IPS-15b (cell line): ENCODE results near the gene ANOS1.
"Not testable (repeated sequence)": the region's sequence is repeated elsewhere in the genome, so short reads cannot be mapped to it uniquely, and the experiment has no call there.

ENCODE experiments used
- H3K27me3 ChIP-seq: one replicate; pipeline ENCODE4 v1.6.1; 2013; ENCODE audit warnings: low read length; ENCODE audit not compliant: control insufficient read depth, insufficient read depth
- H3K36me3 ChIP-seq: one replicate; pipeline ENCODE4 v1.6.1; 2013; ENCODE audit warnings: low read length; ENCODE audit not compliant: control insufficient read depth, insufficient read depth
- H3K4me1 ChIP-seq: one replicate; pipeline ENCODE4 v1.6.1; 2013; ENCODE audit warnings: mild to moderate bottlenecking, low read length; ENCODE audit not compliant: control insufficient read depth, insufficient read depth
- H3K4me3 ChIP-seq: one replicate; pipeline ENCODE4 v1.5.1; 2013; ENCODE audit warnings: low read depth, low read length
- H3K9ac ChIP-seq: one replicate; pipeline ENCODE4 v1.6.1; 2013; ENCODE audit warnings: low read depth, mild to moderate bottlenecking, low read length
- H3K9me3 ChIP-seq: one replicate; pipeline ENCODE4 v1.6.1; 2013; ENCODE audit warnings: mild to moderate bottlenecking, low read length; ENCODE audit not compliant: control insufficient read depth, insufficient read depth

Gene ANOS1

DNA sequence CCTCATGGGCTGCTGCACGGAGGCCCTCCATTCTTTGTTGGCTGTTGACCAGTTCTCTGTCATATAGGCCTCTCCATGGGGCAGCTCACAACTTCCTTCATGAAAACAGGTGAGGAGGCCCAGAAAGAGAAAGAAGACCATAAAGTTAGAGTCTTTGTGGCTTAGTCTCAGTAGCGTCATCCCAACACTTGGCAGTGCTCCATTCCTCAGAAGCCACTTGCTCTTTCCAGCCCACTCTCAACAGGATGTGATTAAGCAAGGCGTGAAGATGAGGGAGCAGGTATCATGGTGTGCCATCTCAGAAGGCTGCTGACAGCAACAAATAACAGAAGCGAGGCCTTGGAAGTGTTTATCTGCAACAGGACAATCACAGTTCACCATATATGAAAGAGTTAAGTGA, 236.9 kb downstream of the ANOS1 start:
- not testable (repeated sequence) for H3K27me3 ChIP-seq, H3K9me3 ChIP-seq, H3K36me3 ChIP-seq, H3K4me1 ChIP-seq, H3K9ac ChIP-seq, H3K4me3 ChIP-seq

DNA sequence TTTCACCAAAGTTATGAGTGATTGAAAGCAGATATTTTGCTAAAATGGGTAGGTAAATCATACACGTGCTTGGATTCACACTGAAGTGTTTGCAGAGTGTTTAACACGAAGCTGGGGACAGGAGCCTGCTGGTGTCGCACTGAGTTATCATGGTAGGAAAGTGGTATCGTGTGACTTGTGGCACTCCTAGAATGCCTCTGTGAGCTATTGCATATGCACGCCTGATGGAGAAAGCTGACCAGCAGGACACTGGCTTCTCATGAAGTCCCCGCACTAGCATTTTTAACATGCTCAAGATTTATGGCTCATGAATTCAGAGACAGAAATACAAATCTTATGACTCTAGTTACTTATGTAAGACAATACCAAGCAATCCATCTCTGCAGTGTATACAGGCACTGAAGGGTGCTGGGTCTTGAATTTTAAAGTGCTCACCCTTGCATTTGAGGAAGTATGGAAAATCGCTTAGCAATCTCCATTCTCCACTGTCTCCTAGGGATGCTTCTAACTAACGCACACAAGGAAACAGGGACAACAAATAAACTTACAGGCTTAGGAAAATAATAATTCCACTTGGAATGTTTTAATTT, 247.5 kb downstream of the ANOS1 start:
- H3K27me3 ChIP-seq, result no peaks in the 10 kb centered on the region
- no peaks in the 10 kb centered on the region for H3K9me3 ChIP-seq
- no peaks in the 10 kb centered on the region for H3K4me1 ChIP-seq
- H3K36me3 ChIP-seq, result no peaks in the 10 kb centered on the region
- no peak overlapping the region for H3K4me3 ChIP-seq
- no peak overlapping the region for H3K9ac ChIP-seq
